ENCODE results near the gene CLEC1A.

Gene CLEC1A

GRCh38 chr12:10121278-10121677 lies 22.5 kb upstream of the CLEC1A start:
- no peak for DNase-seq (ENCODE audit: low read depth)
- TF ChIP-seq, protein P1, sequence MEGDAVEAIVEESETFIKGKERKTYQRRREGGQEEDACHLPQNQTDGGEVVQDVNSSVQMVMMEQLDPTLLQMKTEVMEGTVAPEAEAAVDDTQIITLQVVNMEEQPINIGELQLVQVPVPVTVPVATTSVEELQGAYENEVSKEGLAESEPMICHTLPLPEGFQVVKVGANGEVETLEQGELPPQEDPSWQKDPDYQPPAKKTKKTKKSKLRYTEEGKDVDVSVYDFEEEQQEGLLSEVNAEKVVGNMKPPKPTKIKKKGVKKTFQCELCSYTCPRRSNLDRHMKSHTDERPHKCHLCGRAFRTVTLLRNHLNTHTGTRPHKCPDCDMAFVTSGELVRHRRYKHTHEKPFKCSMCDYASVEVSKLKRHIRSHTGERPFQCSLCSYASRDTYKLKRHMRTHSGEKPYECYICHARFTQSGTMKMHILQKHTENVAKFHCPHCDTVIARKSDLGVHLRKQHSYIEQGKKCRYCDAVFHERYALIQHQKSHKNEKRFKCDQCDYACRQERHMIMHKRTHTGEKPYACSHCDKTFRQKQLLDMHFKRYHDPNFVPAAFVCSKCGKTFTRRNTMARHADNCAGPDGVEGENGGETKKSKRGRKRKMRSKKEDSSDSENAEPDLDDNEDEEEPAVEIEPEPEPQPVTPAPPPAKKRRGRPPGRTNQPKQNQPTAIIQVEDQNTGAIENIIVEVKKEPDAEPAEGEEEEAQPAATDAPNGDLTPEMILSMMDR (conservative IDR thresholded peaks at IDR 0.05; ENCODE audit: control insufficient read depth, insufficient read depth, low read depth, low read length), result no peak
- H3K4me3 ChIP-seq (ENCODE audit: control insufficient read depth, low read depth, low read length), result no peak overlapping the region

- no peak overlapping the region for H3K4me3 ChIP-seq (ENCODE audit: control insufficient read depth, low read depth, low read length)
- DNase-seq (ENCODE audit: low read depth), result peak; percentile 39
- TF ChIP-seq, protein P1 (conservative IDR thresholded peaks at IDR 0.05; ENCODE audit: control insufficient read depth, insufficient read depth, low read depth, low read length), result no peak
Observed at GRCh38 chr12:10119066-10119465, 20.3 kb upstream of the CLEC1A start.

- TF ChIP-seq, protein P1 (conservative IDR thresholded peaks at IDR 0.05; ENCODE audit: control insufficient read depth, insufficient read depth, low read depth, low read length), result no peak
- no peak for DNase-seq (ENCODE audit: low read depth)
- H3K4me3 ChIP-seq (ENCODE audit: control insufficient read depth, low read depth, low read length), result no peak overlapping the region
Observed at GRCh38 chr12:10115890-10116289, 17.1 kb upstream of the CLEC1A start.

GRCh38 chr12:10115311-10115710 lies 16.5 kb upstream of the CLEC1A start:
- no peak for DNase-seq (ENCODE audit: low read depth)
- no peak overlapping the region for H3K4me3 ChIP-seq (ENCODE audit: control insufficient read depth, low read depth, low read length)
- TF ChIP-seq, protein P1 (conservative IDR thresholded peaks at IDR 0.05; ENCODE audit: control insufficient read depth, insufficient read depth, low read depth, low read length), result no peak

DNA sequence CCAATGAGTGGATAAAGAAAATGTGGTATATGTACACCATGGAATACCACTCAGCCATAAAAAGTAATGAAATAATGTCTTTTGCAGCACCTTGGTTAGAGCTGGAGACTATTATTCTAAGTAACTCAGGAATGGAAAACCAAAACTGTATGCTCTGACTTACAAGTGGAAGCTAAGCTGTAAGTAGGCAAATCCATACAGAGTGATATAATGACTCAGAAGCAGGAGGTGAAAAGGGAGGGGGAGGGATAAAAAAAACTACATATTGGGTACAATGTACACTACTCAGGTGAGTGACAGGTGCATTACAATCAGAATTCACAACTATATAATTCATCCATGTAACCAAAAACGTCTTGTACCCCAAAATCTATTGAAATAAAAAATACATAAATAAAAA lies 15.1 kb upstream of the CLEC1A start:
- TF ChIP-seq, protein P1 (conservative IDR thresholded peaks at IDR 0.05; ENCODE audit: control insufficient read depth, insufficient read depth, low read depth, low read length), result no peak
- no peak overlapping the region for H3K4me3 ChIP-seq (ENCODE audit: control insufficient read depth, low read depth, low read length)
- DNase-seq (ENCODE audit: low read depth), result no peak

DNA sequence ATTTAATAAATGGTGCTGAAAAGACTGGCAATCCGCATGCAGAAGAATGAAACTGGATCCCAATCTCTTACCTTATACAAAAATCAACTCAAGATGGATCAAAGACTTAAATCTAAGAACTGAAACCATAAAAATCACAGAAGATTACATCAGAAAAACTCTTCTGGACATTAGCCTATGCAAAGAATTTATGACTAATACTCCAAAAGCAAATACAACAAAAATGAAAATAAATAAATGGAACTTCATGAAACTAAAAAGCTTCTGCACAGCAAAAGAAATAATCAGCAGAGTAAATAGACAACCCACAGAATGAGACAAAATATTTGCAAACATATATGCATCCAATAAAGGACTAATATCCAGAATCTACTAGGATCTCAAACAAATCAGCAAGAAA lies 14.3 kb upstream of the CLEC1A start:
- TF ChIP-seq, protein P1 (conservative IDR thresholded peaks at IDR 0.05; ENCODE audit: control insufficient read depth, insufficient read depth, low read depth, low read length), result no peak
- H3K4me3 ChIP-seq (ENCODE audit: control insufficient read depth, low read depth, low read length), result no peak overlapping the region
- no peak for DNase-seq (ENCODE audit: low read depth)

DNA sequence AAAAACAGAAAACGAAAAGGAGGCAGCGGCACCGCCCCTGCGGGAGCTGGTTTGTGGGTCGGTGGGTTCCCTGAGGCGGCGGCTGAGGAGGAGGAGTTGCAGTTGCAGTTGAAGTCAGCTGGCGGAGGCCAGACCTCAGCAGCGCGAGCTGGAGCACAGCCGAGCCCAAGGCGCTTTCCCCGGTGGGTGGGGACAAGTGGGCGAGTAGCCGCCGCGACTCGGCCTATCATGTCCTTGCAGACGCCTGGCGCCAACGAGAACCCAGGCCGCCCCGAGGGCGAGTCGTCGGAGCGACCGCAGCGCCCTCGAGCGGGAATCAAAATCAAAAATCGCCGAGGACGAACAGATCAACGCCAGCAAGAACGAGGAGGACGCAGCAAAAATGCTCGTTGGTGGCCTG lies 12.7 kb upstream of the CLEC1A start:
- no peak overlapping the region for H3K4me3 ChIP-seq (ENCODE audit: control insufficient read depth, low read depth, low read length)
- no peak for DNase-seq (ENCODE audit: low read depth)
- TF ChIP-seq, protein P1 (conservative IDR thresholded peaks at IDR 0.05; ENCODE audit: control insufficient read depth, insufficient read depth, low read depth, low read length), result no peak
